HG03064 (cell line): Measurements from ENCODE around the gene CALR3.
"Not testable (repeated sequence)": the region's sequence is repeated elsewhere in the genome, so short reads cannot be mapped to it uniquely, and the experiment has no call there.

Source experiments
- ATAC-seq: cut with Tn5 transposase; IDR thresholded peaks from one replicate; pipeline ENCODE4 v1.9.1; 2021; ENCODE audit warnings: low read depth; ENCODE audit not compliant: unreplicated experiment

The CALR3 gene

GRCh38 chr19:16525751-16526481 is 29.9 kb upstream of the CALR3 start:
- no peak for ATAC-seq

GRCh38 chr19:16524991-16525734 is 29.2 kb upstream of the CALR3 start:
- ATAC-seq: no peak

GRCh38 chr19:16522559-16523377 is 26.8 kb upstream of the CALR3 start:
- ATAC-seq: no peak

- no peak for ATAC-seq
These were observed 25.8 kb upstream of the CALR3 start for GRCh38 chr19:16521715-16522289.

GRCh38 chr19:16520986-16521624 is 25.1 kb upstream of the CALR3 start:
- ATAC-seq: no peak

GRCh38 chr19:16520074-16520973 is 24.4 kb upstream of the CALR3 start:
- no peak for ATAC-seq

GRCh38 chr19:16519230-16519687 is 23.3 kb upstream of the CALR3 start:
- ATAC-seq: no peak

GRCh38 chr19:16518483-16519229 is 22.7 kb upstream of the CALR3 start:
- no peak for ATAC-seq

GRCh38 chr19:16518061-16518460 is 22.1 kb upstream of the CALR3 start:
- ATAC-seq: no peak

- no peak for ATAC-seq
These were observed 21.1 kb upstream of the CALR3 start for GRCh38 chr19:16516923-16517610.

GRCh38 chr19:16516381-16516780 is 20.4 kb upstream of the CALR3 start:
- no peak for ATAC-seq

- no peak for ATAC-seq
These were observed 18.5 kb upstream of the CALR3 start for GRCh38 chr19:16514383-16515019.

- not testable (repeated sequence) for ATAC-seq
These were observed 16.6 kb upstream of the CALR3 start for GRCh38 chr19:16512611-16513010.

- ATAC-seq: no peak
These were observed 13.4 kb upstream of the CALR3 start for GRCh38 chr19:16509141-16510061.

GRCh38 chr19:16508546-16508945 is 12.6 kb upstream of the CALR3 start:
- no peak for ATAC-seq

- ATAC-seq: no peak
These were observed 11.0 kb upstream of the CALR3 start for GRCh38 chr19:16506961-16507360.
